Endodermal cell (in vitro differentiated cells): Measurements from ENCODE around the gene EPYC. TPM values are rescaled to one million over a fixed set of nuclear protein-coding genes. Genes with fewer than 3 reads are reported as not detected.
"Not testable (repeated sequence)": the region's sequence is repeated elsewhere in the genome, so short reads cannot be mapped to it uniquely, and the experiment has no call there.

Source experiments
- DNase-seq: peaks from one replicate; pipeline ENCODE4 v3.0.0-alpha.2; 2017
- H3K27ac ChIP-seq: 2 replicates; pipeline ENCODE4 v1.5.1; 2013; ENCODE audit warnings: mild to moderate bottlenecking, low read depth, low read length, moderate library complexity
- H3K27me3 ChIP-seq: 2 replicates; pipeline ENCODE4 v1.6.1; 2013; ENCODE audit warnings: mild to moderate bottlenecking, low read length, moderate library complexity; ENCODE audit not compliant: insufficient read depth, control insufficient read depth, poor library complexity, severe bottlenecking
- H3K36me3 ChIP-seq: 2 replicates; pipeline ENCODE4 v1.7.0; 2013; ENCODE audit warnings: mild to moderate bottlenecking, low read length, moderate library complexity; ENCODE audit not compliant: control insufficient read depth, insufficient read depth
- H3K4me1 ChIP-seq: one replicate; pipeline ENCODE4 v1.7.0; 2013; ENCODE audit warnings: low read length; ENCODE audit not compliant: control insufficient read depth, insufficient read depth
- H3K4me3 ChIP-seq: 2 replicates; pipeline ENCODE4 v1.5.1; 2013; ENCODE audit warnings: mild to moderate bottlenecking, low read length, moderate library complexity
- H3K9ac ChIP-seq: 2 replicates; pipeline ENCODE4 v1.6.1; 2013; ENCODE audit warnings: mild to moderate bottlenecking, low read length, moderate library complexity; ENCODE audit not compliant: poor library complexity, severe bottlenecking; ENCODE audit errors: extremely low read depth
- H3K9me3 ChIP-seq: 2 replicates; pipeline ENCODE4 v1.6.1; 2013; ENCODE audit warnings: mild to moderate bottlenecking, low read length, moderate library complexity; ENCODE audit not compliant: control insufficient read depth
- H3K27ac Mint-ChIP-seq: 2 replicates; pipeline ENCODE4 v1.8.0; 2020; ENCODE audit warnings: mixed read lengths
- H3K27me3 Mint-ChIP-seq: 2 replicates; pipeline ENCODE4 v1.8.0; 2021; ENCODE audit warnings: mild to moderate bottlenecking, mixed read lengths; ENCODE audit not compliant: insufficient read depth
- H3K36me3 Mint-ChIP-seq: 2 replicates; pipeline ENCODE4 v1.8.0; 2020; ENCODE audit warnings: low read depth, mixed read lengths
- H3K4me1 Mint-ChIP-seq: 2 replicates; pipeline ENCODE4 v1.8.0; 2020; ENCODE audit warnings: mixed read lengths
- H3K4me3 Mint-ChIP-seq: 2 replicates; pipeline ENCODE4 v1.8.0; 2020; ENCODE audit warnings: mild to moderate bottlenecking, moderate library complexity, mixed read lengths
- H3K9me3 Mint-ChIP-seq: 2 replicates; pipeline ENCODE4 v1.8.0; 2020; ENCODE audit warnings: mild to moderate bottlenecking, mixed read lengths
- CTCF ChIP-seq: fragments of 200-600 bp; sonication (generic); conservative IDR thresholded peaks from 2 replicates; pipeline ENCODE4 v1.5.0; 2021; ENCODE audit warnings: antibody characterized with exemption, mild to moderate bottlenecking
- WGBS, 2 experiments: methylation state at CpG; one replicate each; pipeline versions ENCODE4 v1.1.5 to v1.1.7; 2013; ENCODE audit warnings: missing lambda C conversion rate in 2 of 2, mixed read lengths in 1 of 2; ENCODE audit not compliant: insufficient coverage in 1 of 2, insufficient read length in 1 of 2; 5-methylcytosine and 5-hydroxymethylcytosine counted together
- total RNA-seq, 2 donors: library from RNA; stranded (reverse); fragmentation: NEBNext Ultra II Directional in 1 of 2; extraction: Animal tissue kit (Norgen Biotek cat#: 25700) in 1 of 2; gene quantifications; 2 replicates in 1 of 2; 3 replicates in 1 of 2; pipeline ENCODE4 v1.2.1, GENCODE V29; 2021

EPYC gene
- total RNA-seq, 2 donors from 2014 or later: not detected

DNA sequence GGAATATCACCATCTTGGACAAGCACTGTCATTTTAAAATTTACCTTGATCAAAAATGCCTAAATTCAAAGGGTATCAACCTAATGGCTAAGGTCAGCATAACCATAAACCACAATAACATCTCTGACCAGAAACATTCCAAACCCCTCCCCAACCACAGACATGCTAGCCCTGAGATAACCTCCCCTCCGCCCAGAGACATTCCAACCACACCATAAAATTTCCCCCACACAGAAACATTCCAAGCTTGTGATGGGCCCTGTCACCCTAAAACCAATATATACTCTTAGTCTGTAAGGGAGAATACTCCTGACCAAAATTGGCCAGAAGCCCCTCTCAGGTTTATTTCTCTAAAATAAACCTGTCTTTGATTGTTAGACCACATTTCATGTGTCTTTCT is 17.7 kb downstream of the EPYC start:
- H3K4me1 Mint-ChIP-seq: peaks cover 20% of the 10 kb centered on the region
- H3K27me3 Mint-ChIP-seq: peaks cover 49% of the 10 kb centered on the region

DNA sequence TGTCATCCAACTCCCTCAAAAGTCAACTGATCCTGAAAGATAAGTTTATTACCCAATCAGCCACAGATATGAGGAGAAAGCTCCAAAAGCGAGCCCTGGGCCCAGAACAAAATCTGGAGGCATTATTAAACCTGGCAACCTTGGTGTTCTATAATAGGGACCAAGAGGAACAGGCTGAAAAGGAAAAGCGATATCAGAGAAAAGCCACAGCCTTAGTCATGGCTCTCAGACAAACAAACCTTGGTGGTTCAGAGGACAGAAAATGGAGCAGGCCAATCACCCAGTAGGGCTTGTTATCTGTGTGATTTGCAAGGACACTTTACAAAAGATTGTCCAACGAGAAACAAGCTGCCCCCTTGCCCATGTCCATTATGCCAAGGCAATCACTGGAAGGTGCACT is 19.4 kb downstream of the EPYC start:
- H3K27me3 ChIP-seq, H3K36me3 ChIP-seq, H3K36me3 Mint-ChIP-seq, H3K27ac ChIP-seq, DNase-seq, H3K4me3 Mint-ChIP-seq, H3K9ac ChIP-seq, H3K27ac Mint-ChIP-seq, H3K4me1 ChIP-seq, H3K4me3 ChIP-seq: not testable (repeated sequence)
- Mint-ChIP-seq H3K9me3 (peaks cover 11% of the 10 kb centered on the region), H3K4me1 (peaks cover 20% of the 10 kb centered on the region), H3K27me3 (peaks cover 60% of the 10 kb centered on the region)
- WGBS, 2 experiments: 94 to 96% methylated on average over 3 of the region's 3 CpGs
- peaks cover 16% of the 10 kb centered on the region for H3K9me3 ChIP-seq

More for the DNA sequence above, 17.7 kb downstream of the EPYC start:
- H3K4me1 ChIP-seq: no peaks in the 10 kb centered on the region
- TF ChIP-seq CTCF: no peak
- no peak overlapping the region for H3K27ac ChIP-seq
- no peaks in the 10 kb centered on the region for H3K36me3 ChIP-seq
- no peak overlapping the region for H3K4me3 ChIP-seq
- Mint-ChIP-seq H3K27ac (no peak overlapping the region), H3K36me3 (no peaks in the 10 kb centered on the region), H3K4me3 (no peak overlapping the region), H3K9me3 (peaks cover 19% of the 10 kb centered on the region)
- 94% methylated on average over 1 of the region's 1 CpG; no CpG with 5 or more reads in 1 of the 2 experiments for WGBS, 2 experiments
- H3K27me3 ChIP-seq: no peaks in the 10 kb centered on the region
- H3K9me3 ChIP-seq: peaks cover 28% of the 10 kb centered on the region
- no peak overlapping the region for H3K9ac ChIP-seq
- DNase-seq: no peak

DNA sequence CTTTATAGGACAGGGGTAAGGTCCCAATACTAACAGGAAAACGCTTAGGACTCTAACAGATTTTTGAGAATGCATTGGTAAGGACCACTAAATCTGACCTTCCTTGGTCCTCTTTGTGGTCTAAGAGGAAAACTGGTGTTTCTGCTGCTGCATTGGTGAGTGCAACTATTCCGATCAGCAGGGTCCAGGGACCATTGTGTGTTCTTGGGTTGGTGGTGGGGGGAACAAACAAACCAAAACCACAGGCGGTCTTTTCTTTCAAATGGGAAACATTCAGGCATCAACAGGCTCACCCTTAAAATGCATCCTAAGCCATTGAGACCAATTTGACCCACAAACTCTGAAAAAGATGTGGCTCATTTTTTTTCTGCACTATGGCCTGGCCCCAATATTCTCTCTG is 20.7 kb downstream of the EPYC start:
- Histone ChIP-seq H3K27ac (no peak overlapping the region), H3K4me1 (no peaks in the 10 kb centered on the region), H3K9me3 (peaks cover 16% of the 10 kb centered on the region), H3K4me3 (no peak overlapping the region), H3K36me3 (no peaks in the 10 kb centered on the region), H3K9ac (no peak overlapping the region), H3K27me3 (no peaks in the 10 kb centered on the region)
- peaks cover 65% of the 10 kb centered on the region for H3K27me3 Mint-ChIP-seq
- 51% methylated on average over 3 of the region's 3 CpGs; no CpG with 5 or more reads in 1 of the 2 experiments for WGBS, 2 experiments
- H3K27ac Mint-ChIP-seq: no peak overlapping the region
- H3K4me1 Mint-ChIP-seq: peaks cover 20% of the 10 kb centered on the region
- H3K9me3 Mint-ChIP-seq: peaks cover 11% of the 10 kb centered on the region
- DNase-seq: peak; percentile 69
- no peak for TF ChIP-seq CTCF
- no peaks in the 10 kb centered on the region for H3K36me3 Mint-ChIP-seq
- peak overlapping the region; percentile 15 for H3K4me3 Mint-ChIP-seq

DNA sequence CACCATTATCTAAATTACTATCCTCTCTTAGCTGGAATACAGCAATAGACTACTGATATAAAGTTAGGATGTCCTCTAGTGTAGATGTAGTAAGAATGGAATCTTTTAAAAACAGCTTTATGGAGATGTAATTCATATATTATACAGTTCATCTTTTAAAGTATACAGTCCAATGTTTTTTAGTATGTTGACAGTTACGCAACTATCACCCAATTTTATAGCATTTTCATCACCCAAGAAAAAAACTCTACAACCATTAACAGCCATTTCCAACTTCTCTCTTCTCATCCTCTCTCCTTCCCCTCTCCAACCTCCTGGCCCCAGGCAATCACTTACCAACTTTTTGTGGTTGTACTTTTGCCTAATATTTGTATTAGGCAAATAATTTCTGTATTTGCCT is 22.6 kb downstream of the EPYC start:
- Histone ChIP-seq H3K9me3 (peaks cover 10% of the 10 kb centered on the region), H3K27ac (no peak overlapping the region), H3K4me3 (no peak overlapping the region), H3K4me1 (no peaks in the 10 kb centered on the region), H3K36me3 (no peaks in the 10 kb centered on the region), H3K9ac (no peak overlapping the region), H3K27me3 (no peaks in the 10 kb centered on the region)
- H3K27me3 Mint-ChIP-seq: peaks cover 57% of the 10 kb centered on the region
- no peaks in the 10 kb centered on the region for H3K36me3 Mint-ChIP-seq
- WGBS, 2 experiments: 100% methylated on average over 1 of the region's 1 CpG; no CpG with 5 or more reads in 1 of the 2 experiments
- no peak for DNase-seq
- no peak overlapping the region for H3K4me3 Mint-ChIP-seq
- H3K4me1 Mint-ChIP-seq: peaks cover 20% of the 10 kb centered on the region
- no peak overlapping the region for H3K27ac Mint-ChIP-seq
- no peak for TF ChIP-seq CTCF
- peaks cover 10% of the 10 kb centered on the region for H3K9me3 Mint-ChIP-seq
